ENCODE data around the gene MCOLN2.

GRCh38 chr1:84916897-84917296 is 80.0 kb downstream of the MCOLN2 start:
- TF ChIP-seq MAX (IDR thresholded peaks at IDR 0.05) (no peak), TCF7L2 (IDR thresholded peaks at IDR 0.05; ENCODE audit: borderline replicate concordance, extremely low read depth, insufficient read depth, insufficient read length) (no peak), CTCF (IDR thresholded peaks at IDR 0.05 in 2 of 3, conservative IDR thresholded peaks at IDR 0.05 in 1 of 3; ENCODE audit: borderline replicate concordance in 1 of 3, insufficient read depth in 1 of 3, low read depth in 2 of 3, low read length in 2 of 3) (no peak), POLR2AphosphoS5 (IDR thresholded peaks at IDR 0.05; ENCODE audit: low read depth, low read length) (no peak), YY1 (IDR thresholded peaks at IDR 0.05; ENCODE audit: extremely low read depth, insufficient replicate concordance, low read depth, low read length) (no peak)
- TF ChIP-seq, protein P1, sequence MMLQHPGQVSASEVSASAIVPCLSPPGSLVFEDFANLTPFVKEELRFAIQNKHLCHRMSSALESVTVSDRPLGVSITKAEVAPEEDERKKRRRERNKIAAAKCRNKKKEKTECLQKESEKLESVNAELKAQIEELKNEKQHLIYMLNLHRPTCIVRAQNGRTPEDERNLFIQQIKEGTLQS (IDR thresholded peaks at IDR 0.05), result no peak
